A549 treated with DMSO at 1 μM for 4 hours (cell line): Measurements from ENCODE around the gene SKAP1. TPM values are rescaled to one million over a fixed set of nuclear protein-coding genes. Genes with fewer than 3 reads are reported as not detected.

Experiments used
- total RNA-seq: library from RNA; stranded (reverse); fragments of 200-300 nt; extraction: Qiagen RNA extraction; gene quantifications from 5 replicates; pipeline ENCODE4 v1.2.3, GENCODE V29; 2022; ENCODE audit warnings: low read depth

The SKAP1 gene
- total RNA-seq = 0.08 to 0.14 TPM in 2 of 5 replicates, not detected in the others

DNA sequence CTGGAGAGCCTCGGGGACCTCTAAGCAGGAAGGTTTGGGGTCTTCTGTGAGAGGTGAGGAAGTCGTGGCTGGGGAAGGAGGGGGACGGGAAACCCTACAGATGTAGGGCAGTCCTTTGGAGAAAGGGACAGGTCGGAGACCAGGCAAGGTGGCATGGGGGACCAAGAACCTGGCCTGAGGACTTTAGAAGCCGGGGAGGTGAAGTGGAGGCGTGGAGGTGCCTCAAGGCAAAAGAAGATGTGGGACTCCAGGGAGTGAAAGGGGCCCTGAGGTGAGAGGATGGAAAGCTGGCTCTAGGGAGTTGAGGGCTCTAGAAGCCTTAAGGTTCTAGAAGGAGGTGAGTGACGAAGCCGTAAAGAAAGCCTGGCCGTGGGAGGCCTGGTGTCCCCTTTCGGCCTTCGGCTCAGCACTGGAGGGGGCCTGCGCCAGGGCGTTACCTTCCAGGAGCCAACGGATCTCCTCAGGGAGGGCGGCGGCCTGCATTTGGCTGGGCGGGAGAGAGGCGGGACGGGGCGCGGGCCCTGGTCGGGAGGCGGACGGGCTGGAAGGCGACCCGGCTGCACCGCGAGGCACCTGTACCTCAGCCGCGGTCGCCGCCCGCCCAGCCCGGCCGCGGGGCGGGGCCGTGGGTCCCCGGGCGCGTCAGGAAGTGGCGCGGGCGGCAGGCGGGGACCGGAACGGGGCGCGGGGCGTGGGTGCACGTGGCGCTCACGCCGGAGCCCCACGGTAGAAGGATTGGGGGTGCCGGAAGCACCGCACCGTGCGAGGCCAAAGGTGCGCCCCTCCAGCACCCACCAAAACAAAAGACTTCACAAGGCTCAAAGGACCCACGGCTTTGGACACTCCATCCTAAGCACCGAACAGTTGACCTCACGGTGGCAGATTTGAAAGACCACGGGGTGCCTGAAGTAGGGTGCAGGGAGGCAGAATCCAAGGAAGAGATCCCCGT, at the start of gene SKAP1:
Gene SKAP1 (minus strand): TSS at position 577 of the 949 bp plus-strand sequence.

DNA sequence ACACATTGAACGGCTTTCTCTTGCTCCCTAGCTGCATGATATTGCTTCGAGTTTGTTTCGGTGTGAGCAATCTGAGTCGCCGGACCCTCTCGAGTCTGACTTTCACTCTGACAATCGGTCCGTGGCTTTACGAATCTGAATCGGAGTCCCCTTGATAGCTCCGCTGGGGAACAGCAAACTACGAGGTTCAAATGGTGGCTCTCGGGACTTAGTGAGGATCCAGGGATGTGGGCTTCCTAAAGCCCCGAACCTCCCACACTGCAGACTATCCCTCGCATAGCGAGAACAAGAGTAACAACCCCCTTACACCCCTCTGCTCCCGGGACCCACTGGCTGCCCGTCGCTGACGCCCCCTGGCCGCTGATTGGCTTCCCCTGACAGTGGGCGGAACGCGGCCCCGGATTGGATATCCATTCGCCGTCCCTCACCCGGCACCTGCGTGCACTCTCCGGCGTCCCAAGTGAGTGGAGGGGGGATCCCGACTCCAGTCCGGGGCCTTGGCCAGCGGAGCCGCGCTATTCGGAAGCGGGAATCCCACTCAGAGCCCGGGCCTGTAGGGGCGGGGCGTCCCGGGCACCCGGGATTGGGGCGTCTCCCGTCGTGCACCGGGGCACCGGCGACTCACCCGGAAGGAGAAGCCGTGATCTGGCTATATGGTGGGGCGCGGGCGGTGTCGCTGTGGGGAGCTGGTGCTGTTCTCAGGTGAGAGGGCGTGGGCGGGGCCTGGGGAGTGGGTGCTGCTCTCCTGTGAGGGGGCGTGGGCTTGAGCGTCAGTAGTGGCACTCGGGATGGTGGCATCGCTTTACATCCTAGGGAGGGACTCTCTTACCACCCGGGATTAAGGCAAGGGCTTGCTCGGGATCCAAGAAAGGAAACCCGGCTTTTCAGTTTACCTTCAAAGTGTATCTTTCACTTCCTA, 322.6 kb downstream of the SKAP1 start, which contains the start of gene SNX11:
Gene SNX11 (plus strand): TSS at position 630 of the 919 bp plus-strand sequence. CDS start 4,278 bp downstream, outside the sequence.

DNA sequence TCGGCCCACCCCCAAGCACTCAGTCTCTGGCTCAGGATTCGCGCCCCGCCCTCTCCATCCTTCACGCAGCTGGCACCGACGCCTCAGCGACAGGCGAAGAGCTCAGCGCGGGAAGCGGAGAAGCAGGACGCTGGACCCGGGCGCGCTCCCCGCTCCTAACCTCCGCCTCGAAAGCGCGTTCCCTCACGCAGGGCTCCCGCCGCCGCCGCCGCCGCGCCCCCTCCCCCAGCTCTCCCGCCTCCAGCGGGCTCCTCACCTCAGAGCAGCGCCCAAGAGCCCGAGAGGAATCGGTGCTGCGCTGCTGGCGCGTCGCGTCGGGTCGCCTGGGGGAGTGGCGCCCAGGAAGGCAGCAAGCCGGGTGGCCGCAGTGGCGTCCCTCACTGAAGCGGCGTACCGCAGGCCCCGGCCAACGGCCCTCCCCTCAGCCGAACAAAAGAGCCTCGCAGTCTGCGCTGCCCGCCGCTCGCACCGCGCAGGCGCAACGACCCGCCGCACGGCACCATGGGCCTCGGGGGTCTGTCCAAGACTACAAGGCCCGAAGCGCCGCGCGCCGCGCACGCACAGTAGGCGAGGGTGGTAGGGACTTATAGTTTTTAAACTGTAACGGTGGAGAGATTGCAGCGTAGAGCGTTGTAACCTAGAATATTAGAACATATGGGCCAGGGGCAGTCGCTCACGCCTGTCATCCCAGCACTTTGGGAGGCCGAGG, 328.8 kb downstream of the SKAP1 start, which contains the start of gene CBX1:
Gene CBX1 (minus strand): TSS at position 467 of the 709 bp plus-strand sequence. CDS start 24,474 bp downstream, outside the sequence.

Other genes with a start within 250 kb of the SKAP1 start
- not detected in 5 replicates for gene HOXB1, start 100.8 kb upstream of the SKAP1 start, total RNA-seq
- gene HOXB2, start 114.9 kb upstream of the SKAP1 start, total RNA-seq = 0.43 to 0.74 TPM (median 0.70 TPM) in 5 replicates
- gene HOXB4, start 148.1 kb upstream of the SKAP1 start, total RNA-seq = 0.08 to 0.18 TPM (median 0.16 TPM) in 5 replicates
- gene HOXB3, start 160.0 kb upstream of the SKAP1 start, total RNA-seq = 4.6 to 5.8 TPM (median 5.5 TPM) in 5 replicates
- 1.2 to 3.3 TPM (median 2.4 TPM) in 5 replicates for gene HOXB5, start 163.6 kb upstream of the SKAP1 start, total RNA-seq
- 4.7 to 7.8 TPM (median 7.0 TPM) in 5 replicates for gene HOXB6, start 174.8 kb upstream of the SKAP1 start, total RNA-seq
- 27.0 to 35.8 TPM (median 31.6 TPM) in 5 replicates for gene HOXB7, start 180.8 kb upstream of the SKAP1 start, total RNA-seq
- gene HOXB8, start 185.1 kb upstream of the SKAP1 start, total RNA-seq = 6.1 to 9.0 TPM (median 7.9 TPM) in 5 replicates
- gene HOXB9, start 196.1 kb upstream of the SKAP1 start, total RNA-seq = 8.1 to 10.1 TPM (median 8.4 TPM) in 5 replicates